A549 (cell line): ENCODE measurements around the gene EFNA5. TPM values are rescaled to one million over a fixed set of nuclear protein-coding genes. Genes with fewer than 3 reads are reported as not detected.

Experiments used
- ATAC-seq, 2 experiments: fragments of 200-7000 bp in 1 of 2; fragments of >200 bp in 1 of 2; cut with Nextera tagmentation in 1 of 2; cut with Tn5 transposase in 1 of 2; 3 replicates each; pipeline versions ENCODE4 v1.8.0 to v1.9.1; 2018 to 2020; ENCODE audit warnings: mild to moderate bottlenecking in 1 of 2, moderate library complexity in 1 of 2
- CTCF ChIA-PET: fragments of 300-600 bp; sonication (Branson Sonifier 250); formaldehyde crosslinking; extraction: SDS; loops from one replicate; lab custom pipeline; 2021; ENCODE audit warnings: antibody characterized with exemption, inconsistent platforms; lab: Yijun Ruan, JAX
- POLR2A ChIA-PET: fragments of 350-600 bp; formaldehyde crosslinking; extraction: SDS; loops from one replicate; lab custom pipeline; 2021; ENCODE audit warnings: antibody characterized with exemption, inconsistent platforms; lab: Yijun Ruan, JAX
- DNase-seq, 2 experiments: peaks; one replicate each; pipeline versions ENCODE4 v3.0.0 to v3.0.0-alpha.2; 2011 to 2016; ENCODE audit warnings: low read depth in 1 of 2, low spot score in 1 of 2
- FAIRE-seq: peaks from 2 replicates; lab custom pipeline; 2011; peaks lifted over from hg19 to GRCh38; lab: Jason Lieb, UNC
- H3K27ac ChIP-seq, 2 experiments: fragments of >200 bp; sonication (Bioruptor Twin); formaldehyde crosslinking; 3 replicates each; pipeline ENCODE4 v1.5.1; 2016 to 2017
- H3K4me1 ChIP-seq: fragments of >200 bp; sonication (Bioruptor Twin); formaldehyde crosslinking; 3 replicates; pipeline ENCODE4 v1.6.1; 2016
- H3K4me2 ChIP-seq: fragments of >200 bp; sonication (Bioruptor Twin); formaldehyde crosslinking; 3 replicates; pipeline ENCODE4 v1.6.1; 2016
- H3K4me3 ChIP-seq: fragments of >200 bp; sonication (Bioruptor Twin); formaldehyde crosslinking; 3 replicates; pipeline ENCODE4 v1.5.1; 2016
- H3K9me3 ChIP-seq: fragments of >200 bp; sonication (Bioruptor Twin); formaldehyde crosslinking; 3 replicates; pipeline ENCODE4 v1.6.1; 2016
- ATOH8 ChIP-seq: fragments of 250-450 bp; sonication (Bioruptor Pico); IDR thresholded peaks from 2 replicates; pipeline ENCODE4 v1.5.0; 2020; ENCODE audit warnings: low read depth, mild to moderate bottlenecking, moderate library complexity
- CEBPB ChIP-seq, 2 experiments: fragments of >200 bp in 1 of 2; sonication (Bioruptor Twin) in 1 of 2; formaldehyde crosslinking in 1 of 2; IDR thresholded peaks; 2 replicates each; pipeline ENCODE4 v1.6.1; 2012 to 2016
- E2F6 ChIP-seq: IDR thresholded peaks from 2 replicates; pipeline ENCODE4 v1.6.1; 2012; ENCODE audit warnings: low read depth, borderline replicate concordance
- ELK1 ChIP-seq: fragments of 150-350 bp; IDR thresholded peaks from 2 replicates; pipeline ENCODE4 v1.6.1; 2014; ENCODE audit warnings: low read depth, mild to moderate bottlenecking, low read length
- EP300 ChIP-seq, 2 experiments: fragments of >200 bp; sonication (Bioruptor Twin); formaldehyde crosslinking; IDR thresholded peaks; 2 replicates in 1 of 2; 3 replicates in 1 of 2; pipeline ENCODE4 v1.6.1; 2016 to 2017
- FOSB ChIP-seq: fragments of 250-450 bp; sonication (Bioruptor Pico); IDR thresholded peaks from 2 replicates; pipeline ENCODE4 v1.5.0; 2020; ENCODE audit warnings: mild to moderate bottlenecking, moderate library complexity
- GATA3 ChIP-seq: IDR thresholded peaks from 2 replicates; pipeline ENCODE4 v1.6.1; 2012; ENCODE audit warnings: borderline replicate concordance
- HES2 ChIP-seq: fragments of >200 bp; sonication (Bioruptor Twin); formaldehyde crosslinking; IDR thresholded peaks from 2 replicates; pipeline ENCODE4 v1.6.1; 2016
- HEYL ChIP-seq: fragments of 250-450 bp; sonication (Bioruptor Pico); IDR thresholded peaks from 2 replicates; pipeline ENCODE4 v1.8.0; 2021; ENCODE audit warnings: mild to moderate bottlenecking, moderate library complexity
- HMGXB4 ChIP-seq: fragments of 250-450 bp; sonication (Bioruptor Pico); IDR thresholded peaks from 2 replicates; pipeline ENCODE4 v1.5.0; 2021; ENCODE audit warnings: mild to moderate bottlenecking, moderate library complexity, borderline replicate concordance
- JUN ChIP-seq, 2 experiments: fragments of >200 bp; sonication (Bioruptor Twin); formaldehyde crosslinking; IDR thresholded peaks; 2 replicates in 1 of 2; 3 replicates in 1 of 2; pipeline ENCODE4 v1.6.1; 2016 to 2017
- JUNB ChIP-seq: fragments of >200 bp; sonication (Bioruptor Twin); formaldehyde crosslinking; IDR thresholded peaks from 2 replicates; pipeline ENCODE4 v1.6.1; 2016
- MYC ChIP-seq: IDR thresholded peaks from 2 replicates; pipeline ENCODE4 v1.6.1; 2012; ENCODE audit warnings: mild to moderate bottlenecking, inconsistent platforms, low read length, improper control_type of control experiment, borderline replicate concordance
- PBX3 ChIP-seq: IDR thresholded peaks from 2 replicates; pipeline ENCODE4 v1.6.1; 2012
- POLR2AphosphoS2 ChIP-seq: conservative IDR thresholded peaks from 2 replicates; pipeline ENCODE4 v1.6.1; 2012; ENCODE audit warnings: low read length, improper control_type of control experiment, inconsistent platforms
- RARB ChIP-seq: fragments of 250-450 bp; sonication (Bioruptor Pico); IDR thresholded peaks from 2 replicates; pipeline ENCODE4 v1.8.0; 2021; ENCODE audit warnings: mild to moderate bottlenecking, moderate library complexity
- RCOR1 ChIP-seq: fragments of 150-350 bp; IDR thresholded peaks from 2 replicates; pipeline ENCODE4 v1.6.1; 2014; ENCODE audit warnings: antibody characterized with exemption, low read length, low read depth
- REST ChIP-seq: fragments of 200-600 bp; sonication (generic); IDR thresholded peaks from 2 replicates; pipeline ENCODE4 v1.6.1; 2016; ENCODE audit warnings: antibody characterized with exemption, mild to moderate bottlenecking, moderate library complexity
- SMC3 ChIP-seq: fragments of >200 bp; sonication (Bioruptor Twin); formaldehyde crosslinking; IDR thresholded peaks from 3 replicates; pipeline ENCODE4 v1.6.1; 2018; ENCODE audit warnings: inconsistent platforms
- USF2 ChIP-seq: fragments of 450-650 bp; IDR thresholded peaks from 2 replicates; pipeline ENCODE4 v1.6.1; 2014; ENCODE audit warnings: antibody characterized with exemption
- ZNF302 ChIP-seq: fragments of 250-450 bp; sonication (Bioruptor Pico); IDR thresholded peaks from 2 replicates; pipeline ENCODE4 v1.9.0; 2021; ENCODE audit warnings: inconsistent platforms, mild to moderate bottlenecking, moderate library complexity
- WGBS: methylation state at CpG from one replicate; pipeline ENCODE4 v1.1.6; 2017; ENCODE audit errors: missing lambda C conversion rate; 5-methylcytosine and 5-hydroxymethylcytosine counted together
- polyA plus RNA-seq, 4 experiments: library from polyadenylated mRNA; depleted of rRNA in 3 of 4; stranded (reverse); fragments of >200 nt; fragmentation: RNase III in 1 of 4; extraction: RNeasy Plus Mini Kit Qiagen cat#74134 plus additional on column Dnase treatment in 1 of 4; gene quantifications; 2 replicates in 3 of 4; 3 replicates in 1 of 4; pipeline ENCODE4 v1.2.3, GENCODE V29; 2011 to 2017

The EFNA5 gene
- polyA plus RNA-seq, 2 of the 4 experiments (the other 2 are of a cell fraction) = 8.5 to 20.7 TPM

GRCh38 chr5:107543868-107544267 is 126.9 kb downstream of the EFNA5 start:
- POLR2A ChIA-PET = interaction anchor here (1.3 to 3.0 kb wide), 3 partner anchors 28 to 154 kb away, joined by 5 to 19 read pairs (median 6); no protein-coding TSS in a partner anchor
- ATAC-seq = no peak
- FAIRE-seq = no peak

GRCh38 chr5:107542831-107543231 is 127.9 kb downstream of the EFNA5 start:
- ChIA-PET CTCF (interaction anchor here (0.9 to 3.1 kb wide), 5 partner anchors 14 to 118 kb away, joined by 4 to 9 read pairs (median 7); no protein-coding TSS in a partner anchor), POLR2A (interaction anchor here (0.7 to 3.0 kb wide), 9 partner anchors 24 to 153 kb away, joined by 3 to 19 read pairs (median 6); partner anchors contain the start of gene EFNA5)
- WGBS = 2% methylated on average over 7 of the region's 7 CpGs
- Histone ChIP-seq H3K9me3 (no peaks in the 10 kb centered on the region), H3K4me3 (peak overlapping the region; percentile 34), H3K4me1 (peaks cover 81% of the 10 kb centered on the region), H3K27ac (peak overlapping the region; percentile 85 to 90), H3K4me2 (peak overlapping the region; percentile 71)
- FAIRE-seq (peak; percentile 36), ATAC-seq (peak; percentile 92 to 98), DNase-seq (peak; percentile 74 to 95)
- 0 out of 2 replicates have a peak, but pooled peaks have one; percentile 59 for TF ChIP-seq PBX3
- TF ChIP-seq HEYL (CRISPR knock-in tag) = 0 out of 2 replicates have a peak, but pooled peaks have one; percentile 33
- TF ChIP-seq RARB (CRISPR knock-in tag) = no peak
- TF ChIP-seq CEBPB (IDR thresholded peaks at IDR 0.05) = peak; percentile 94 to 95
- TF ChIP-seq USF2 = no peak
- peak; percentile 16; the same call in 1 of the 3 replicates for TF ChIP-seq SMC3
- peak; percentile 82; the same call in 1 of the 2 replicates for TF ChIP-seq HES2
- no peak for TF ChIP-seq REST
- no peak for TF ChIP-seq ZNF302 (CRISPR knock-in tag)
- peak; percentile 79 to 83; a peak in 3 of 5 replicates for TF ChIP-seq JUN (IDR thresholded peaks at IDR 0.05)
- TF ChIP-seq MYC = no peak
- no peak for TF ChIP-seq ELK1
- no peak for TF ChIP-seq RCOR1
- TF ChIP-seq JUNB = peak; percentile 63; the same call in 1 of the 2 replicates
- TF ChIP-seq GATA3 = peak; percentile 25
- TF ChIP-seq E2F6 = no peak
- no peak for TF ChIP-seq ATOH8 (CRISPR knock-in tag)
- peak; percentile 44 to 79; a peak in 3 of 5 replicates for TF ChIP-seq EP300 (IDR thresholded peaks at IDR 0.05)
- TF ChIP-seq FOSB (CRISPR knock-in tag) = no peak
- TF ChIP-seq HMGXB4 (CRISPR knock-in tag) = no peak
- TF ChIP-seq POLR2AphosphoS2 = no peak

More at GRCh38 chr5:107543868-107544267, 126.9 kb downstream of the EFNA5 start:
- 72% methylated on average over 6 of the region's 6 CpGs for WGBS
- Histone ChIP-seq H3K27ac (peak overlapping the region; percentile 85 to 90), H3K4me1 (peaks cover 77% of the 10 kb centered on the region), H3K4me2 (peak overlapping the region; percentile 71), H3K9me3 (no peaks in the 10 kb centered on the region), H3K4me3 (no peak overlapping the region)
- no peak for DNase-seq
- no peak for TF ChIP-seq FOSB (CRISPR knock-in tag)
- no peak for TF ChIP-seq USF2
- CTCF ChIA-PET = interaction anchor here (0.9 to 3.1 kb wide), 3 partner anchors 13 to 28 kb away, joined by 4 to 9 read pairs (median 8); no protein-coding TSS in a partner anchor
